ENCODE data around the gene SPNS3. TPM values are rescaled to one million over a fixed set of nuclear protein-coding genes. Genes with fewer than 3 reads are reported as not detected.

The SPNS3 gene
- total and polyA plus RNA-seq, 2 donors (not counting 3 experiments of a cell fraction or from before 2014, with no cell fraction given), result 0.18 to 0.66 TPM

DNA sequence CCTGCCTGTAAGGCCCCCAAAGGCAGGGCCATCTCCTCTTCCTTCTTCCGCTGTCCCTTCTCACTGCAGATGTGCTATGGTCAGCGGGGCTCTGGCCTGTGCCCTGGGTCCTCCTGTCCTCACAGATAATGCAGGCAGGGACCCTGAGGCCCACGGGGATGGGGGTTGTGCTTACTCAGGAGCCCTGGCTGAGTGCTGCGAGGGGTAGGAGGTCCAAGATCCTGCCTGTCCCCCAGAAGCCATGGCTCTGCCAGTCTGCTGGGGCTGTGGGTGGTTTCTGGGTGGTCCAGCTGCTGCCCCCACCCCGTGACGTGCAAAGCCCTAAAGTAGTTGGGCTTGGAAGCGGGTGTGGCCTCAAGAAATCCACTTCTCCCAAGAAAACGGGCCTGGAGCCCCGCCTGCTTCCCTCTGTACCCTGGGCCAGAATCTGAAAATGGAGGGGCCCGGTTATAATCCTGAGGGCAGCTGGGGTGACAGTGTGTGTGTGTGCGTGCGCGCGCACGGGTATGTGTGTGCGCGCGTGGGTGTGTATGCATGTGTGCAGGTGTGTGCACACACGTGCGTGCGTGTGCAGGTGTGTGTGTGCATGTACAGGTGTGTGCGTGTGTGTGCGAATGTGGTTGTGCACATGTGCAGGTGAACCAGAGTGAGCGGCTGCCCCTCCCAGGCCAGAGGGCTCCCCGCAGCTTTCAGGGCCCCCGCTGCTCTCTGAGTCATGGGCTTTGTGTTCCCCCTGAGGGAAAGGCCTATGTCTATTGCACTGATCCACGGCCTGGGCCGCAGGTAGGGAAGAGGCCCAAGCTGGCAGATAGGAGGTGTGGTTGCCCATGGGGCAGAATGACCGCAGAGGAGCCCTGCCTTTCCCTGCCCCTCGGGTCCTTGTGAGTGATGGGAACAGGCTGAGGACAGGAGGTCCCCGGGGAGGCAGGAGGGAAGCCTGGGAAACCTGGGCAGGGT, 78.7 kb downstream of the SPNS3 start:
- dilution Hi-C loops (cut with MboI; ENCODE audit: extremely low pct_ligation_motif_present, low sequenced_read_pairs) (no loop called here), intact Hi-C loops (cut with micrococcal nuclease) (no loop called here)
- H3K9ac ChIP-seq (replicated peaks; ENCODE audit: extremely low read depth, insufficient read depth, low read length), result no peak overlapping the region
- H3K27ac ChIP-seq (ENCODE audit: insufficient read depth, low read depth, low read length), result no peak overlapping the region
- no peaks in the 10 kb centered on the region for H3K27me3 ChIP-seq (ENCODE audit: control insufficient read depth in 2 of 2, insufficient read depth in 2 of 2, low read length in 2 of 2)
- FAIRE-seq, result no peak
- no peak for DNase-seq (ENCODE audit: low read depth, low spot score)
- H3K4me3 ChIP-seq (replicated peaks in 1 of 3; ENCODE audit: insufficient read depth in 1 of 3, low read depth in 1 of 3, low read length in 3 of 3), result no peak overlapping the region
- no TSS peak for BruUV-seq (replicated peaks)
- peaks cover 7% of the 10 kb centered on the region for H3K4me1 ChIP-seq (ENCODE audit: control insufficient read depth, extremely low read depth, insufficient read depth, low read length)
- H3K9me3 ChIP-seq (replicated peaks; ENCODE audit: control insufficient read depth, insufficient read depth, low read length), result no peaks in the 10 kb centered on the region
- CTCF ChIA-PET, result interaction anchor here (2.1 kb wide), 1 partner anchor 8 kb away, joined by 6 read pairs; no protein-coding TSS in a partner anchor
- H3K9me1 ChIP-seq (replicated peaks; ENCODE audit: control insufficient read depth, extremely low read depth, insufficient read depth, low read length), result no peaks in the 10 kb centered on the region
- no peak overlapping the region for H2AFZ ChIP-seq (ENCODE audit: low read depth, low read length)
- no peak overlapping the region for H3K4me2 ChIP-seq (ENCODE audit: insufficient read depth, low read length)
- POLR2A ChIA-PET, result no interaction called here
- H4K20me1 ChIP-seq (replicated peaks; ENCODE audit: control insufficient read depth, extremely low read depth, insufficient read depth, low read length), result no peaks in the 10 kb centered on the region
- no peak for TF ChIP-seq JUN (IDR thresholded peaks at IDR 0.05; ENCODE audit: borderline replicate concordance, insufficient read depth, insufficient read length, low read depth)
- no peak for TF ChIP-seq GATA2 (IDR thresholded peaks at IDR 0.05; ENCODE audit: insufficient read depth, insufficient read length, low read depth, low read length)
- TF ChIP-seq POLR2AphosphoS5 (IDR thresholded peaks at IDR 0.05; ENCODE audit: insufficient read depth, low read depth, low read length), result no peak
- TF ChIP-seq FOS (IDR thresholded peaks at IDR 0.05; ENCODE audit: borderline replicate concordance, insufficient read depth, low read length), result no peak
- no peak for TF ChIP-seq MYC (IDR thresholded peaks at IDR 0.05; ENCODE audit: low read depth, low read length)
- TF ChIP-seq, protein P1, sequence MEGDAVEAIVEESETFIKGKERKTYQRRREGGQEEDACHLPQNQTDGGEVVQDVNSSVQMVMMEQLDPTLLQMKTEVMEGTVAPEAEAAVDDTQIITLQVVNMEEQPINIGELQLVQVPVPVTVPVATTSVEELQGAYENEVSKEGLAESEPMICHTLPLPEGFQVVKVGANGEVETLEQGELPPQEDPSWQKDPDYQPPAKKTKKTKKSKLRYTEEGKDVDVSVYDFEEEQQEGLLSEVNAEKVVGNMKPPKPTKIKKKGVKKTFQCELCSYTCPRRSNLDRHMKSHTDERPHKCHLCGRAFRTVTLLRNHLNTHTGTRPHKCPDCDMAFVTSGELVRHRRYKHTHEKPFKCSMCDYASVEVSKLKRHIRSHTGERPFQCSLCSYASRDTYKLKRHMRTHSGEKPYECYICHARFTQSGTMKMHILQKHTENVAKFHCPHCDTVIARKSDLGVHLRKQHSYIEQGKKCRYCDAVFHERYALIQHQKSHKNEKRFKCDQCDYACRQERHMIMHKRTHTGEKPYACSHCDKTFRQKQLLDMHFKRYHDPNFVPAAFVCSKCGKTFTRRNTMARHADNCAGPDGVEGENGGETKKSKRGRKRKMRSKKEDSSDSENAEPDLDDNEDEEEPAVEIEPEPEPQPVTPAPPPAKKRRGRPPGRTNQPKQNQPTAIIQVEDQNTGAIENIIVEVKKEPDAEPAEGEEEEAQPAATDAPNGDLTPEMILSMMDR (IDR thresholded peaks at IDR 0.05; ENCODE audit: extremely low read depth in 1 of 2, insufficient read depth in 1 of 2, low read depth in 1 of 2, low read length in 2 of 2), result no peak
- no peak for TF ChIP-seq POLR2A (IDR thresholded peaks at IDR 0.05; ENCODE audit: low read depth, low read length)
- no peak for TF ChIP-seq EZH2 (IDR thresholded peaks at IDR 0.05; ENCODE audit: borderline replicate concordance, low read depth, low read length, severe bottlenecking)
- H3K79me2 ChIP-seq (ENCODE audit: control insufficient read depth, insufficient read depth, low read length), result peaks cover 5% of the 10 kb centered on the region
- peaks cover 0 to 21% of the 10 kb centered on the region in 2 experiments for H3K36me3 ChIP-seq (ENCODE audit: control insufficient read depth in 2 of 2, extremely low read depth in 1 of 2, insufficient read depth in 2 of 2, low read length in 2 of 2)

Measured in endothelial cell of umbilical vein (primary cell).